Neural progenitor cell (in vitro differentiated cells): ENCODE measurements around the gene PROK1. TPM values are rescaled to one million over a fixed set of nuclear protein-coding genes. Genes with fewer than 3 reads are reported as not detected.

Experiments
- DNase-seq: peaks from one replicate; pipeline ENCODE4 v3.0.0-alpha.2; 2016; ENCODE audit warnings: low spot score
- H2AFZ ChIP-seq: fragments of 200-600 bp; sonication (generic); replicated peaks from 2 replicates; pipeline ENCODE4 v1.6.1; 2016; ENCODE audit warnings: antibody characterized with exemption
- H3F3A ChIP-seq: fragments of 200-600 bp; sonication (generic); 2 replicates; pipeline ENCODE4 v1.6.1; 2016; ENCODE audit warnings: antibody characterized with exemption, low read depth
- H3K27ac ChIP-seq: fragments of 200-600 bp; sonication (generic); 2 replicates; pipeline ENCODE4 v1.5.1; 2016; ENCODE audit warnings: mild to moderate bottlenecking
- H3K27me3 ChIP-seq: fragments of 200-600 bp; sonication (generic); 2 replicates; pipeline ENCODE4 v1.6.1; 2016; ENCODE audit warnings: mild to moderate bottlenecking, moderate library complexity
- H3K36me3 ChIP-seq: fragments of 200-600 bp; sonication (generic); 2 replicates; pipeline ENCODE4 v1.5.1; 2016
- H3K4me1 ChIP-seq: fragments of 200-600 bp; sonication (generic); 2 replicates; pipeline ENCODE4 v1.6.1; 2016; ENCODE audit warnings: mixed run types
- H3K4me2 ChIP-seq: fragments of 200-600 bp; sonication (generic); 2 replicates; pipeline ENCODE4 v1.6.1; 2016
- H3K4me3 ChIP-seq: fragments of 200-600 bp; sonication (generic); 2 replicates; pipeline ENCODE4 v1.5.1; 2016
- H3K79me2 ChIP-seq: fragments of 200-600 bp; sonication (generic); 2 replicates; pipeline ENCODE4 v1.6.1; 2016; ENCODE audit warnings: low read depth
- H3K9ac ChIP-seq: fragments of 200-600 bp; sonication (generic); 2 replicates; pipeline ENCODE4 v1.6.1; 2016
- H3K9me3 ChIP-seq: fragments of 200-600 bp; sonication (generic); 2 replicates; pipeline ENCODE4 v1.5.1; 2016; ENCODE audit warnings: low read depth
- H4K20me1 ChIP-seq: fragments of 200-600 bp; sonication (generic); 2 replicates; pipeline ENCODE4 v1.6.1; 2016; ENCODE audit warnings: low read depth
- H3K27ac Mint-ChIP-seq: 3 replicates; pipeline ENCODE4 v1.8.0; 2021; ENCODE audit warnings: mixed read lengths
- H3K27me3 Mint-ChIP-seq: 2 replicates; pipeline ENCODE4 v1.8.0; 2022; ENCODE audit warnings: low read depth, mild to moderate bottlenecking, inconsistent platforms, moderate library complexity, mixed read lengths; ENCODE audit not compliant: insufficient read depth
- H3K36me3 Mint-ChIP-seq: 3 replicates; pipeline ENCODE4 v1.8.0; 2021; ENCODE audit warnings: mixed read lengths
- H3K4me1 Mint-ChIP-seq: 3 replicates; pipeline ENCODE4 v1.8.0; 2021; ENCODE audit warnings: mixed read lengths
- H3K4me3 Mint-ChIP-seq: 3 replicates; pipeline ENCODE4 v1.8.0; 2021; ENCODE audit warnings: mild to moderate bottlenecking, moderate library complexity, mixed read lengths
- H3K9me3 Mint-ChIP-seq: 3 replicates; pipeline ENCODE4 v1.8.0; 2020; ENCODE audit warnings: mixed read lengths
- EZH2 ChIP-seq: fragments of 200-600 bp; sonication (generic); IDR thresholded peaks from 2 replicates; pipeline ENCODE4 v1.6.1; 2017; ENCODE audit warnings: antibody characterized with exemption, mild to moderate bottlenecking, moderate library complexity
- EZH2phosphoT487 ChIP-seq: fragments of 200-600 bp; sonication (generic); IDR thresholded peaks from 2 replicates; pipeline ENCODE4 v1.6.1; 2017; ENCODE audit warnings: antibody characterized with exemption
- total RNA-seq: library from RNA; depleted of rRNA; stranded (reverse); fragments of >200 nt; gene quantifications from 2 replicates; pipeline ENCODE4 v1.2.3, GENCODE V29; 2015; ENCODE audit warnings: low replicate concordance
- TF ChIP-seq, protein P1 (sequence below): fragments of 200-600 bp; sonication (generic); IDR thresholded peaks from 2 replicates; pipeline ENCODE4 v1.5.1; 2017; ENCODE audit warnings: antibody characterized with exemption, mild to moderate bottlenecking

PROK1 gene
- total RNA-seq, 1 donor from 2014 or later: not detected

DNA sequence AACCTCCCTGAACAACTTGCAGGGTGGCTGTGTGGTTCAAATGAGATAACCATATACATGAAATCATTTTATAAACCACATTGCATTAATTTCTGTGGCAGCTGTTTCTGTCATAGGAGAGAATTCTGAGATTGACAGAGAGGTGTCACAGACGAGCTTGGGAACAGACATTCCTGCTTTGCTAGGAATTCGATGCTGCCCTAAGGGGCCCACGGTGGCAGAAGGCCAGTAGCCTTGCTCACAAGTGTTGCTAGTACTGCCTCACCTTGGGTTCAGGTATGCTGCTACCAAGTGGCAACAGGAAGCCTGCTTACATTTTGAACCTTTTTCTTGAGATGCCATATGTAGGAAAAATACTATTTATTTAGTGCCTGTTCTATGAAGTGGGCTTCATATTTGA lies 54.6 kb downstream of the PROK1 start:
- peaks cover 16% of the 10 kb centered on the region for H3K4me1 Mint-ChIP-seq
- Histone ChIP-seq H3F3A (no peaks in the 10 kb centered on the region), H2AFZ (no peak overlapping the region), H3K9ac (no peak overlapping the region), H4K20me1 (no peaks in the 10 kb centered on the region), H3K9me3 (no peaks in the 10 kb centered on the region), H3K4me1 (peaks cover 10% of the 10 kb centered on the region), H3K79me2 (no peaks in the 10 kb centered on the region), H3K4me3 (no peak overlapping the region), H3K36me3 (no peaks in the 10 kb centered on the region), H3K27me3 (no peaks in the 10 kb centered on the region), H3K27ac (no peak overlapping the region), H3K4me2 (no peak overlapping the region)
- no peaks in the 10 kb centered on the region for H3K27me3 Mint-ChIP-seq
- TF ChIP-seq EZH2 (no peak), EZH2phosphoT487 (no peak)
- TF ChIP-seq, protein P1, sequence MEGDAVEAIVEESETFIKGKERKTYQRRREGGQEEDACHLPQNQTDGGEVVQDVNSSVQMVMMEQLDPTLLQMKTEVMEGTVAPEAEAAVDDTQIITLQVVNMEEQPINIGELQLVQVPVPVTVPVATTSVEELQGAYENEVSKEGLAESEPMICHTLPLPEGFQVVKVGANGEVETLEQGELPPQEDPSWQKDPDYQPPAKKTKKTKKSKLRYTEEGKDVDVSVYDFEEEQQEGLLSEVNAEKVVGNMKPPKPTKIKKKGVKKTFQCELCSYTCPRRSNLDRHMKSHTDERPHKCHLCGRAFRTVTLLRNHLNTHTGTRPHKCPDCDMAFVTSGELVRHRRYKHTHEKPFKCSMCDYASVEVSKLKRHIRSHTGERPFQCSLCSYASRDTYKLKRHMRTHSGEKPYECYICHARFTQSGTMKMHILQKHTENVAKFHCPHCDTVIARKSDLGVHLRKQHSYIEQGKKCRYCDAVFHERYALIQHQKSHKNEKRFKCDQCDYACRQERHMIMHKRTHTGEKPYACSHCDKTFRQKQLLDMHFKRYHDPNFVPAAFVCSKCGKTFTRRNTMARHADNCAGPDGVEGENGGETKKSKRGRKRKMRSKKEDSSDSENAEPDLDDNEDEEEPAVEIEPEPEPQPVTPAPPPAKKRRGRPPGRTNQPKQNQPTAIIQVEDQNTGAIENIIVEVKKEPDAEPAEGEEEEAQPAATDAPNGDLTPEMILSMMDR: no peak
- DNase-seq: no peak
- no peaks in the 10 kb centered on the region for H3K9me3 Mint-ChIP-seq
- H3K36me3 Mint-ChIP-seq: no peaks in the 10 kb centered on the region
- no peak overlapping the region for H3K27ac Mint-ChIP-seq
- H3K4me3 Mint-ChIP-seq: no peak overlapping the region

DNA sequence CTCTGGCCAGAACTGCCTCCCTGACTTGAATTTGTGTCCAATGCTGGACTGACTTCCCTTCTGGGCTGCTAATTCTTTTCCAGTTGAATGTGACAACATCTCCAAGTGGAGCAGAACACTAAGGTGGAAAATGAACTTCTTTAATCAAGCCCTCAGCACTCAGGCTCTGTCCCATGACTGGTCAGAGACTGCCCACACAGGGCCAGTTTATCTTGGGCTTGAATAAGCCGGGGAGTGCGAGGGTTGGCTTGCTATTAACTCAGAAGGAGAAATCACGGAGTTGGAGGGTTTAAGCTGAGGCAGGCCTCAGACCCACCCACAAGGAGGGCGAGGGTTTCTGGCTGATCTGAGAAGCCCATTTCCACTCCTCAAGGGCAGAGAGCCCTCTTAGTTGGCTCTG lies 55.6 kb downstream of the PROK1 start:
- no peak overlapping the region for H3K4me2 ChIP-seq
- H3K4me1 ChIP-seq: peaks cover 10% of the 10 kb centered on the region
- no peaks in the 10 kb centered on the region for H4K20me1 ChIP-seq
- no peaks in the 10 kb centered on the region for H3K27me3 ChIP-seq
- Mint-ChIP-seq H3K27me3 (no peaks in the 10 kb centered on the region), H3K27ac (no peak overlapping the region), H3K4me1 (peaks cover 16% of the 10 kb centered on the region), H3K9me3 (no peaks in the 10 kb centered on the region), H3K36me3 (no peaks in the 10 kb centered on the region), H3K4me3 (no peak overlapping the region)
- H3K79me2 ChIP-seq: no peaks in the 10 kb centered on the region
- H3K9me3 ChIP-seq: no peaks in the 10 kb centered on the region
- no peak overlapping the region for H3K27ac ChIP-seq
- no peak overlapping the region for H3K9ac ChIP-seq
- no peak for DNase-seq
- H3F3A ChIP-seq: no peaks in the 10 kb centered on the region
- no peak for TF ChIP-seq EZH2
- no peak for TF ChIP-seq EZH2phosphoT487
- TF ChIP-seq, protein P1: no peak
- no peak overlapping the region for H2AFZ ChIP-seq
- no peaks in the 10 kb centered on the region for H3K36me3 ChIP-seq
- H3K4me3 ChIP-seq: no peak overlapping the region

Other genes with a start within 250 kb of the PROK1 start
- 1.3 and 2.0 TPM in 2 replicates for gene KCNC4, start 240.8 kb upstream of the PROK1 start, total RNA-seq
- 66.9 and 83.7 TPM in 2 replicates for gene RBM15, start 111.8 kb upstream of the PROK1 start, total RNA-seq
- 0.28 and 0.56 TPM in 2 replicates for gene SLC16A4, start 60.1 kb upstream of the PROK1 start, total RNA-seq
- 34.4 and 46.8 TPM in 2 replicates for gene LAMTOR5, start 43.5 kb upstream of the PROK1 start, total RNA-seq
- not detected in 2 replicates for gene KCNA10, start 68.0 kb downstream of the PROK1 start, total RNA-seq
- 0.04 and 0.09 TPM in 2 replicates for gene KCNA2, start 155.2 kb downstream of the PROK1 start, total RNA-seq
- 0.62 and 0.69 TPM in 2 replicates for gene KCNA3, start 223.8 kb downstream of the PROK1 start, total RNA-seq